Activated T-helper 17 cell treated with anti-CD3 and anti-CD28 coated beads, Interleukin-2, amount 50 U/mL, for 72 hours (primary cell): ENCODE results near the gene EIF2S2. TPM values are rescaled to one million over a fixed set of nuclear protein-coding genes. Genes with fewer than 3 reads are reported as not detected.

Experiments
- ATAC-seq: fragments of 150-1000 bp; cut with Tn5 transposase; replicated peaks from 2 replicates; pipeline ENCODE4 v1.10.0; 2021; ENCODE audit warnings: mild to moderate bottlenecking, moderate library complexity
- H3K27ac Mint-ChIP-seq: one replicate; pipeline ENCODE4 v1.8.0; 2022; ENCODE audit warnings: mixed read lengths
- H3K27me3 Mint-ChIP-seq: one replicate; pipeline ENCODE4 v1.8.0; 2022; ENCODE audit warnings: mixed read lengths
- H3K36me3 Mint-ChIP-seq: one replicate; pipeline ENCODE4 v1.8.0; 2022; ENCODE audit warnings: low read depth, mild to moderate bottlenecking, mixed read lengths
- H3K4me1 Mint-ChIP-seq: one replicate; pipeline ENCODE4 v1.8.0; 2022; ENCODE audit warnings: mixed read lengths
- H3K4me3 Mint-ChIP-seq: one replicate; pipeline ENCODE4 v1.8.0; 2022; ENCODE audit warnings: mild to moderate bottlenecking, mixed read lengths
- H3K9me3 Mint-ChIP-seq: one replicate; pipeline ENCODE4 v1.8.0; 2022; ENCODE audit warnings: mixed read lengths
- total RNA-seq, 2 donors: library from RNA; stranded (reverse); gene quantifications; one replicate each; pipeline ENCODE4 v1.2.3, GENCODE V29; 2022

EIF2S2 gene
- total RNA-seq, 2 donors from 2014 or later, result 64.0 to 107 TPM

- ATAC-seq, result peak; percentile 41
- Mint-ChIP-seq H3K4me3 (peak overlapping the region; percentile 96), H3K27me3 (no peaks in the 10 kb centered on the region), H3K27ac (peak overlapping the region; percentile 92), H3K36me3 (peaks cover 86% of the 10 kb centered on the region), H3K9me3 (peaks cover 3% of the 10 kb centered on the region), H3K4me1 (peaks cover 60% of the 10 kb centered on the region)
These were observed 3.3 kb downstream of the EIF2S2 start for GRCh38 chr20:34108616-34109174.

GRCh38 chr20:34105978-34106675 is 5.9 kb downstream of the EIF2S2 start:
- peaks cover 68% of the 10 kb centered on the region for H3K4me1 Mint-ChIP-seq
- ATAC-seq, result no peak
- peak overlapping the region; percentile 92 for H3K27ac Mint-ChIP-seq
- peaks cover 100% of the 10 kb centered on the region for H3K36me3 Mint-ChIP-seq
- H3K27me3 Mint-ChIP-seq, result no peaks in the 10 kb centered on the region
- H3K4me3 Mint-ChIP-seq, result peak overlapping the region; percentile 96
- H3K9me3 Mint-ChIP-seq, result no peaks in the 10 kb centered on the region

- Mint-ChIP-seq H3K27me3 (no peaks in the 10 kb centered on the region), H3K4me3 (no peak overlapping the region), H3K4me1 (peaks cover 67% of the 10 kb centered on the region), H3K9me3 (no peaks in the 10 kb centered on the region), H3K36me3 (peaks cover 100% of the 10 kb centered on the region), H3K27ac (peak overlapping the region; percentile 42)
- ATAC-seq, result no peak
These were observed 8.0 kb downstream of the EIF2S2 start for GRCh38 chr20:34104059-34104458.

- peaks cover 51% of the 10 kb centered on the region for H3K4me1 Mint-ChIP-seq
- no peaks in the 10 kb centered on the region for H3K9me3 Mint-ChIP-seq
- H3K36me3 Mint-ChIP-seq, result peaks cover 100% of the 10 kb centered on the region
- peak; percentile 63 for ATAC-seq
- peak overlapping the region; percentile 28 for H3K4me3 Mint-ChIP-seq
- H3K27ac Mint-ChIP-seq, result peak overlapping the region; percentile 80
- H3K27me3 Mint-ChIP-seq, result no peaks in the 10 kb centered on the region
These were observed 9.7 kb downstream of the EIF2S2 start for GRCh38 chr20:34102342-34102741.

GRCh38 chr20:34100576-34100975 is 11.5 kb downstream of the EIF2S2 start:
- Mint-ChIP-seq H3K36me3 (peaks cover 100% of the 10 kb centered on the region), H3K27ac (peak overlapping the region; percentile 13), H3K9me3 (no peaks in the 10 kb centered on the region)

GRCh38 chr20:34099675-34100074 is 12.4 kb downstream of the EIF2S2 start:
- no peak overlapping the region for H3K27ac Mint-ChIP-seq
- peaks cover 100% of the 10 kb centered on the region for H3K36me3 Mint-ChIP-seq
- ATAC-seq, result no peak
- H3K9me3 Mint-ChIP-seq, result no peaks in the 10 kb centered on the region
- peaks cover 29% of the 10 kb centered on the region for H3K4me1 Mint-ChIP-seq
- no peaks in the 10 kb centered on the region for H3K27me3 Mint-ChIP-seq
- H3K4me3 Mint-ChIP-seq, result no peak overlapping the region

More at GRCh38 chr20:34100576-34100975, 11.5 kb downstream of the EIF2S2 start:
- Mint-ChIP-seq H3K27me3 (no peaks in the 10 kb centered on the region), H3K4me1 (peaks cover 38% of the 10 kb centered on the region), H3K4me3 (no peak overlapping the region)
- ATAC-seq, result no peak

GRCh38 chr20:34098570-34098969 is 13.5 kb downstream of the EIF2S2 start:
- Mint-ChIP-seq H3K9me3 (no peaks in the 10 kb centered on the region), H3K27ac (no peak overlapping the region), H3K27me3 (no peaks in the 10 kb centered on the region), H3K4me1 (peaks cover 21% of the 10 kb centered on the region), H3K4me3 (no peak overlapping the region), H3K36me3 (peaks cover 99% of the 10 kb centered on the region)
- no peak for ATAC-seq

- H3K27ac Mint-ChIP-seq, result peak overlapping the region; percentile 19
- no peak overlapping the region for H3K4me3 Mint-ChIP-seq
- H3K9me3 Mint-ChIP-seq, result no peaks in the 10 kb centered on the region
- H3K27me3 Mint-ChIP-seq, result no peaks in the 10 kb centered on the region
- H3K36me3 Mint-ChIP-seq, result peaks cover 99% of the 10 kb centered on the region
- no peak for ATAC-seq
- peaks cover 7% of the 10 kb centered on the region for H3K4me1 Mint-ChIP-seq
These were observed 15.2 kb downstream of the EIF2S2 start for GRCh38 chr20:34096699-34097444.

- Mint-ChIP-seq H3K4me3 (no peak overlapping the region), H3K9me3 (no peaks in the 10 kb centered on the region), H3K4me1 (peaks cover 7% of the 10 kb centered on the region), H3K27me3 (no peaks in the 10 kb centered on the region), H3K36me3 (peaks cover 99% of the 10 kb centered on the region), H3K27ac (peak overlapping the region; percentile 33)
- ATAC-seq, result no peak
These were observed 16.2 kb downstream of the EIF2S2 start for GRCh38 chr20:34095825-34096224.

- Mint-ChIP-seq H3K27ac (peak overlapping the region; percentile 67), H3K4me3 (no peak overlapping the region), H3K9me3 (no peaks in the 10 kb centered on the region)
These were observed 18.1 kb downstream of the EIF2S2 start for GRCh38 chr20:34093895-34094294.

GRCh38 chr20:34091637-34092200 is 20.3 kb downstream of the EIF2S2 start:
- H3K9me3 Mint-ChIP-seq, result no peaks in the 10 kb centered on the region
- no peak for ATAC-seq
- H3K4me3 Mint-ChIP-seq, result no peak overlapping the region
- no peaks in the 10 kb centered on the region for H3K27me3 Mint-ChIP-seq
- H3K4me1 Mint-ChIP-seq, result peaks cover 7% of the 10 kb centered on the region
- peaks cover 99% of the 10 kb centered on the region for H3K36me3 Mint-ChIP-seq
- H3K27ac Mint-ChIP-seq, result no peak overlapping the region

More at GRCh38 chr20:34093895-34094294, 18.1 kb downstream of the EIF2S2 start:
- no peak for ATAC-seq
- no peaks in the 10 kb centered on the region for H3K4me1 Mint-ChIP-seq
- H3K36me3 Mint-ChIP-seq, result peaks cover 99% of the 10 kb centered on the region
- no peaks in the 10 kb centered on the region for H3K27me3 Mint-ChIP-seq

- ATAC-seq, result no peak
- peak overlapping the region; percentile 38 for H3K27ac Mint-ChIP-seq
- peaks cover 7% of the 10 kb centered on the region for H3K4me1 Mint-ChIP-seq
- peaks cover 99% of the 10 kb centered on the region for H3K36me3 Mint-ChIP-seq
- no peaks in the 10 kb centered on the region for H3K27me3 Mint-ChIP-seq
- H3K4me3 Mint-ChIP-seq, result no peak overlapping the region
- H3K9me3 Mint-ChIP-seq, result no peaks in the 10 kb centered on the region
These were observed 21.4 kb downstream of the EIF2S2 start for GRCh38 chr20:34090645-34091044.

- Mint-ChIP-seq H3K36me3 (peaks cover 97% of the 10 kb centered on the region), H3K27ac (peak overlapping the region; percentile 38), H3K4me1 (peaks cover 7% of the 10 kb centered on the region), H3K9me3 (no peaks in the 10 kb centered on the region), H3K4me3 (no peak overlapping the region), H3K27me3 (no peaks in the 10 kb centered on the region)
- ATAC-seq, result no peak
These were observed 22.2 kb downstream of the EIF2S2 start for GRCh38 chr20:34089655-34090345.

- no peak overlapping the region for H3K4me3 Mint-ChIP-seq
- H3K36me3 Mint-ChIP-seq, result peaks cover 99% of the 10 kb centered on the region
- H3K27me3 Mint-ChIP-seq, result no peaks in the 10 kb centered on the region
- ATAC-seq, result no peak
- no peaks in the 10 kb centered on the region for H3K9me3 Mint-ChIP-seq
- H3K27ac Mint-ChIP-seq, result peak overlapping the region; percentile 39
- H3K4me1 Mint-ChIP-seq, result peaks cover 7% of the 10 kb centered on the region
These were observed 22.9 kb downstream of the EIF2S2 start for GRCh38 chr20:34089175-34089479.
